ENCODE results near the gene MFNG.

Gene MFNG

GRCh38 chr22:37526376-37526775 is 40.2 kb upstream of the MFNG start:
- Histone ChIP-seq H3K27me3 (replicated peaks; ENCODE audit: control insufficient read depth, insufficient read depth, low read length) (no peaks in the 10 kb centered on the region; the same call in 1 of the 2 replicates), H3K36me3 (ENCODE audit: control insufficient read depth, insufficient read depth, low read length) (no peaks in the 10 kb centered on the region), H3K4me3 (replicated peaks; ENCODE audit: low read depth, low read length) (no peak overlapping the region)
- TF ChIP-seq, protein P1, sequence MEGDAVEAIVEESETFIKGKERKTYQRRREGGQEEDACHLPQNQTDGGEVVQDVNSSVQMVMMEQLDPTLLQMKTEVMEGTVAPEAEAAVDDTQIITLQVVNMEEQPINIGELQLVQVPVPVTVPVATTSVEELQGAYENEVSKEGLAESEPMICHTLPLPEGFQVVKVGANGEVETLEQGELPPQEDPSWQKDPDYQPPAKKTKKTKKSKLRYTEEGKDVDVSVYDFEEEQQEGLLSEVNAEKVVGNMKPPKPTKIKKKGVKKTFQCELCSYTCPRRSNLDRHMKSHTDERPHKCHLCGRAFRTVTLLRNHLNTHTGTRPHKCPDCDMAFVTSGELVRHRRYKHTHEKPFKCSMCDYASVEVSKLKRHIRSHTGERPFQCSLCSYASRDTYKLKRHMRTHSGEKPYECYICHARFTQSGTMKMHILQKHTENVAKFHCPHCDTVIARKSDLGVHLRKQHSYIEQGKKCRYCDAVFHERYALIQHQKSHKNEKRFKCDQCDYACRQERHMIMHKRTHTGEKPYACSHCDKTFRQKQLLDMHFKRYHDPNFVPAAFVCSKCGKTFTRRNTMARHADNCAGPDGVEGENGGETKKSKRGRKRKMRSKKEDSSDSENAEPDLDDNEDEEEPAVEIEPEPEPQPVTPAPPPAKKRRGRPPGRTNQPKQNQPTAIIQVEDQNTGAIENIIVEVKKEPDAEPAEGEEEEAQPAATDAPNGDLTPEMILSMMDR (IDR thresholded peaks at IDR 0.05; ENCODE audit: insufficient read depth, low read length, poor library complexity, severe bottlenecking): no peak
- no peak for DNase-seq (ENCODE audit: extremely low read depth, insufficient read length)

DNA sequence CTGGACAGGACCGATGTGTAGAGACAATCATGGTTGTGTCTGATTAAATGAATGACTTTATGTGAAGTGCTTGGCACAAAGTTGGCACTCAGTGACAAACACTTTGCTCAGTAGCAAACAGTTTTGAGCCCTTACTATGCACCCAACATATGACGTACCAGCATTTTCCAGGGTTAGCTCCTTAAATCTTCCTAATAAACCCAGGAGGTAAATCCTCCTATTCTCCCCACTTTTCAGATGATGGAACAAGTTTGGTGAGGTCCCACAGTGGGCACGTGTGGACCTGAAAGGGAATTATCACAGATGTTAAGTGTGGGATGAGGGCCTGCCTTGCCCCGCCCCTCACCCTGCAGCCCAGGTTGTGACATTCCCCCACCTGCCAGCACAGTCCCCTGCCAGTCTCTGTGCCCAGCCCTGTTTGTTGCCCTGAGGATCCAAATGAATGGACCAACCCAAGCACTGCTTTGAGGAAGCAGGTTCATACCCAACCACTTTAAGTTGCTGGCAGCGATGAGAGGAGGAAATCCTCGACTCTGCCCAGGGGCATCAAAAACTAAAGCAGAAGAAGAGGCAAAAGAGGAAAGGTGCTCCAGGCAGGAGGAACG is 39.7 kb upstream of the MFNG start:
- TF ChIP-seq, protein P1 (IDR thresholded peaks at IDR 0.05; ENCODE audit: insufficient read depth, low read length, poor library complexity, severe bottlenecking): no peak
- Histone ChIP-seq H3K36me3 (ENCODE audit: control insufficient read depth, insufficient read depth, low read length) (no peaks in the 10 kb centered on the region), H3K27me3 (replicated peaks; ENCODE audit: control insufficient read depth, insufficient read depth, low read length) (no peaks in the 10 kb centered on the region; the same call in 1 of the 2 replicates), H3K4me3 (replicated peaks; ENCODE audit: low read depth, low read length) (no peak overlapping the region)
- no peak for DNase-seq (ENCODE audit: extremely low read depth, insufficient read length)

- no peaks in the 10 kb centered on the region; the same call in 1 of the 2 replicates for H3K27me3 ChIP-seq (replicated peaks; ENCODE audit: control insufficient read depth, insufficient read depth, low read length)
- H3K4me3 ChIP-seq (replicated peaks; ENCODE audit: low read depth, low read length): no peak overlapping the region
- no peak for DNase-seq (ENCODE audit: extremely low read depth, insufficient read length)
- TF ChIP-seq, protein P1 (IDR thresholded peaks at IDR 0.05; ENCODE audit: insufficient read depth, low read length, poor library complexity, severe bottlenecking): no peak
- H3K36me3 ChIP-seq (ENCODE audit: control insufficient read depth, insufficient read depth, low read length): no peaks in the 10 kb centered on the region
Measured at GRCh38 chr22:37525073-37525745, 39.0 kb upstream of the MFNG start.

- Histone ChIP-seq H3K27me3 (replicated peaks; ENCODE audit: control insufficient read depth, insufficient read depth, low read length) (no peaks in the 10 kb centered on the region; the same call in none of the 2 replicates), H3K36me3 (ENCODE audit: control insufficient read depth, insufficient read depth, low read length) (no peaks in the 10 kb centered on the region), H3K4me3 (replicated peaks; ENCODE audit: low read depth, low read length) (no peak overlapping the region)
- TF ChIP-seq, protein P1 (IDR thresholded peaks at IDR 0.05; ENCODE audit: insufficient read depth, low read length, poor library complexity, severe bottlenecking): no peak
- no peak for DNase-seq (ENCODE audit: extremely low read depth, insufficient read length)
Measured at GRCh38 chr22:37522482-37522881, 36.3 kb upstream of the MFNG start.

DNA sequence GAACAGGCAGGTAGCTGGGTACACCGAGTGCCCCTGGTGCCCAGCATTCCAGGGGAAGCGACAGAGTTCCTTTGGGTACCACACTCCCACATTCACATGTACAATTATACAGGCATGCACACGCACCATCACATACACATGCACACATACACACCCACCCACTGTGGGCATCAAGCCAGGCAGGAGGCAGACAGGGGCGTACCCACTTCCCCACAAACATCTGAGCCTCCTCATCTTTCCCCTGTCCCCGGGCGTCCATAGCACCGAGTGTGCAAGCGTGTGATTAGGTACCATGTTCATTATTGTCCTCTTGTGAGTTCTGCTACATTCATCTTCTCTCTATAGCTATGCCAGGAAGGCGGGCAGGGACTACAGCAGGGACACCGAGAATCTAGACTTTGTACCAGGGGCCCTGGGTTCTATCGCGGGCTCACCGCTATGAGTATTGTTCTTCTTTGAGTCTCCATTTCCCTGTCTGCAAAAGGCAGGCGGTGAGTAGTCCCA is 35.1 kb upstream of the MFNG start:
- no peaks in the 10 kb centered on the region for H3K36me3 ChIP-seq (ENCODE audit: control insufficient read depth, insufficient read depth, low read length)
- DNase-seq (ENCODE audit: extremely low read depth, insufficient read length): no peak
- no peak overlapping the region for H3K4me3 ChIP-seq (replicated peaks; ENCODE audit: low read depth, low read length)
- TF ChIP-seq, protein P1 (IDR thresholded peaks at IDR 0.05; ENCODE audit: insufficient read depth, low read length, poor library complexity, severe bottlenecking): no peak
- H3K27me3 ChIP-seq (replicated peaks; ENCODE audit: control insufficient read depth, insufficient read depth, low read length): no peaks in the 10 kb centered on the region; the same call in none of the 2 replicates

All from GM06990 (cell line).